GM12873 (cell line): ENCODE data around the gene DCAF16.

Experiments
- CTCF ChIP-seq: IDR thresholded peaks from 2 replicates; pipeline ENCODE4 v1.5.1; 2012; ENCODE audit warnings: low read depth, mild to moderate bottlenecking, moderate library complexity, low read length, control low read depth; ENCODE audit not compliant: insufficient read depth; ENCODE audit errors: missing control alignments

DCAF16 gene

GRCh38 chr4:17805580-17806155, 4.9 kb downstream of the DCAF16 start:
- no peak for TF ChIP-seq CTCF

DNA sequence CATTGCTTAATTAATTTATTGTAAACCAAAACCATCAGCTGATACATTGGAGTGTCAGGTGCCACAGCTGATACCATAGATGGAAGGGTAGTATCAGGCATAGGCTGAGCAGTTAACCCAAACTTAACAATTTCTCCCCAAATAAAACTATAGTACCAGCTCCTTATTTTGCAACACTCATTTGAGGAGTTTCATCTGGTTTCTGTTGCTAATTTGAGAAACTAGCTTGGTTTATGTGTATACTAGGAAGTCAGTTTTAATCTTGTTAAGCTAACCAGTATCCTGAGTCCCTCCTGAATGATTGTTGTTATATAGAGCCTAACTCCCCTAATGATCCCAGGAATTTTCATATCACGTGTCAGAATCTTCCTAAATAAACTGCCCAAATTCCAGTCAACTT, 12.7 kb downstream of the DCAF16 start:
- no peak for TF ChIP-seq CTCF

DNA sequence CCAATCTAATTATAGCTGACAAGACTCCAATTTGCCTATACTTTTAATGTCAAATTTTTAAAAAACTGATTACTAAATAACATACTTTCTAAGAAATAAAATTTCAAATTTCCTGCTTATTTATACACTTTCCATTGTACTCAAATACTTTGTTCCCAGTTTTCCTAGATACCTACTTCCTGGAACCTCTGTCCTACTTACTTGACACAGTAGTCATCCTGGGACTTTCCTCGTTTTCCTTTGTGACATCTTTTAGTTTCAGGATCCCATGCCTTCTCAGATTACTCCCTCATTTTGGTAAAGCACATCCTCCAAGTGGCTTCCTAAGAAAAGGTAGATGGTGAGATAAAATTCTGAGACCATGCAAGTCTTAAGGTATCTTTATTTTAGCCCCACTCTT, 15.8 kb downstream of the DCAF16 start:
- no peak for TF ChIP-seq CTCF

- TF ChIP-seq CTCF = no peak
Observed at GRCh38 chr4:17788956-17789355, 21.6 kb downstream of the DCAF16 start.

GRCh38 chr4:17787315-17787714, 23.2 kb downstream of the DCAF16 start:
- no peak for TF ChIP-seq CTCF

GRCh38 chr4:17786567-17786966, 24.0 kb downstream of the DCAF16 start:
- TF ChIP-seq CTCF = no peak

DNA sequence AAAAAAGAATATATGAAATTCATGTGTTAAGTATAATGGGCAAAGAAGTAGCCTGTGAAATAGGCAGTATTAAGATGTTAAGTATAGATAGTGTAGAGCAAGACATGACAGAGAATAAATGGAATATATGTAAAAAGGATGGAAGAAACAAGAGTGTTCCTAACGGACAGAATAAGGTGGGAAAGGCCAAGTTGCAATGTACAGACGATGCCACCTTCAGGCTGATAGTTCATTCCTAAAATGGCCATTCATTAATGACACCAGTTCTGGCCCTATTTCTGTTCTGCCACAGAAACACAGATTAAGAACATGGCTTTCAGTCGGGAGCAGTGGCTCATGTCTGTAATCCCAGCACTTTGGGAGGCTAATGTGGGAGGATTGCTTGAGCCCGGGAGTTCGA, 24.7 kb downstream of the DCAF16 start:
- no peak for TF ChIP-seq CTCF
